NCI-H345 (cell line): ENCODE results near the gene LYPLA2.

Source experiments
- DNase-seq: peaks from one replicate; lab custom pipeline; 2025; lab: John Stamatoyannopoulos, UW

Gene LYPLA2

GRCh38 chr1:23790696-23791515 lies at the start of gene LYPLA2:
TSS of gene LYPLA2 (plus strand) at chr1:23791145. CDS start at chr1:23792683, 1,538 bp downstream.
- peak; percentile 93 for DNase-seq

GRCh38 chr1:23741609-23742008 lies 49.3 kb upstream of the LYPLA2 start:
- no peak for DNase-seq

- peak; percentile 53 for DNase-seq
These were observed 48.2 kb upstream of the LYPLA2 start for GRCh38 chr1:23742670-23743286.

GRCh38 chr1:23743287-23744152 lies 47.4 kb upstream of the LYPLA2 start, which contains the start of gene ELOA:
TSS of gene ELOA (plus strand) at chr1:23743471. CDS start at chr1:23743504, 33 bp downstream.
- peak; percentile 80 for DNase-seq

GRCh38 chr1:23745515-23745914 lies 45.4 kb upstream of the LYPLA2 start:
- no peak for DNase-seq

GRCh38 chr1:23748016-23748415 lies 42.9 kb upstream of the LYPLA2 start:
- no peak for DNase-seq

- DNase-seq = peak; percentile 20
These were observed 39.7 kb upstream of the LYPLA2 start for GRCh38 chr1:23751050-23751814.

GRCh38 chr1:23751815-23752200 lies 39.1 kb upstream of the LYPLA2 start:
- no peak for DNase-seq

- no peak for DNase-seq
These were observed 38.0 kb upstream of the LYPLA2 start for GRCh38 chr1:23752909-23753308.

GRCh38 chr1:23756676-23757075 lies 34.3 kb upstream of the LYPLA2 start:
- DNase-seq = no peak

GRCh38 chr1:23757812-23758211 lies 33.1 kb upstream of the LYPLA2 start:
- DNase-seq = no peak

- DNase-seq = no peak
These were observed 31.7 kb upstream of the LYPLA2 start for GRCh38 chr1:23759277-23759676.

- no peak for DNase-seq
These were observed 27.8 kb upstream of the LYPLA2 start for GRCh38 chr1:23763041-23763577.

GRCh38 chr1:23768733-23769132 lies 22.2 kb upstream of the LYPLA2 start:
- no peak for DNase-seq

- DNase-seq = peak; percentile 76
These were observed 18.7 kb upstream of the LYPLA2 start for GRCh38 chr1:23772049-23772853.

GRCh38 chr1:23772854-23773242 lies 18.1 kb upstream of the LYPLA2 start:
- no peak for DNase-seq

GRCh38 chr1:23774174-23774880 lies 16.6 kb upstream of the LYPLA2 start:
- DNase-seq = no peak

- DNase-seq = no peak
These were observed 14.7 kb upstream of the LYPLA2 start for GRCh38 chr1:23776217-23776616.

- DNase-seq = peak; percentile 84
These were observed 12.7 kb upstream of the LYPLA2 start, which contains the start of gene PITHD1 for GRCh38 chr1:23777979-23778814. TSS of gene PITHD1 (plus strand) at chr1:23778418. CDS start at chr1:23778516, 98 bp downstream.
